B cell (primary cell): ENCODE results near the gene HAO1. TPM values are rescaled to one million over a fixed set of nuclear protein-coding genes. Genes with fewer than 3 reads are reported as not detected.

Experiments used
- ATAC-seq: fragments of 200-7000 bp; cut with Tn5 transposase; one replicate; pipeline ENCODE4 v1.10.0; 2021; ENCODE audit warnings: low read depth, mild to moderate bottlenecking, moderate number of reproducible peaks, moderate library complexity
- CTCF ChIA-PET: fragments of 350-600 bp; sonication (Branson Sonifier 250); formaldehyde crosslinking; loops from one replicate; lab custom pipeline; 2021; ENCODE audit warnings: antibody characterized with exemption, inconsistent platforms; lab: Charles Lee
- POLR2A ChIA-PET: fragments of 350-600 bp; sonication (Branson Sonifier 250); formaldehyde crosslinking; loops from one replicate; lab custom pipeline; 2021; ENCODE audit warnings: antibody characterized with exemption; lab: Charles Lee
- DNase-seq: peaks from one replicate; pipeline ENCODE4 v3.0.0; 2013
- H2AFZ ChIP-seq: 2 replicates; pipeline ENCODE4 v1.6.1; 2012; ENCODE audit warnings: mild to moderate bottlenecking, low read depth, low read length; ENCODE audit not compliant: insufficient read depth, poor library complexity, severe bottlenecking
- H3K27ac ChIP-seq, 2 donors: 1 replicate in 1 of 2; 2 replicates in 1 of 2; pipeline ENCODE4 v1.5.1; 2012 to 2013; ENCODE audit warnings: low read length in 2 of 2, mild to moderate bottlenecking in 2 of 2, moderate library complexity in 1 of 2
- H3K27me3 ChIP-seq, 4 experiments: fragments of 200-600 bp in 1 of 4; sonication (generic) in 1 of 4; replicated peaks in 1 of 4; 1 replicate in 2 of 4; 2 replicates in 2 of 4; pipeline versions ENCODE4 v1.6.1 to v1.7.0; 2013 to 2016; ENCODE audit warnings: low read length in 3 of 4, mild to moderate bottlenecking in 2 of 4, mixed read lengths in 1 of 4, moderate library complexity in 1 of 4; ENCODE audit not compliant: insufficient read depth in 4 of 4, control insufficient read depth in 3 of 4; ENCODE audit errors: control extremely low read depth in 1 of 4
- H3K36me3 ChIP-seq, 2 experiments: replicated peaks in 1 of 2; 1 replicate in 1 of 2; 2 replicates in 1 of 2; pipeline versions ENCODE4 v1.6.1 to v1.7.1; 2013; ENCODE audit warnings: low read length in 1 of 2; ENCODE audit not compliant: insufficient read depth in 2 of 2, control insufficient read depth in 1 of 2; ENCODE audit errors: control extremely low read depth in 1 of 2, extremely low read depth in 1 of 2
- H3K4me1 ChIP-seq, 2 donors: fragments of 200-600 bp in 1 of 2; sonication (generic) in 1 of 2; 1 replicate in 1 of 2; 2 replicates in 1 of 2; pipeline versions ENCODE4 v1.5.1 to v1.6.1; 2013 to 2017; ENCODE audit warnings: low read length in 2 of 2; ENCODE audit not compliant: control insufficient read depth in 2 of 2, insufficient read depth in 2 of 2
- H3K4me2 ChIP-seq: replicated peaks from 2 replicates; pipeline ENCODE3; 2012; ENCODE audit warnings: mild to moderate bottlenecking, low read depth, low read length; ENCODE audit not compliant: poor library complexity, severe bottlenecking
- H3K4me3 ChIP-seq, 5 experiments: fragments of 200-600 bp in 1 of 5; sonication (generic) in 1 of 5; 1 replicate in 3 of 5; 2 replicates in 2 of 5; pipeline versions ENCODE4 v1.5.1 to v1.7.0; 2011 to 2016; ENCODE audit warnings: low read length in 4 of 5, mild to moderate bottlenecking in 4 of 5, low read depth in 2 of 5, control low read depth in 1 of 5, moderate library complexity in 1 of 5; ENCODE audit not compliant: insufficient read depth in 1 of 5; ENCODE audit errors: control extremely low read depth in 1 of 5, extremely low read depth in 1 of 5
- H3K79me2 ChIP-seq: fragments of 200-600 bp; sonication (generic); one replicate; pipeline ENCODE4 v1.6.0; 2016; ENCODE audit warnings: low read length; ENCODE audit not compliant: control insufficient read depth, insufficient read depth
- H3K9ac ChIP-seq: fragments of 200-600 bp; sonication (generic); 2 replicates; pipeline ENCODE4 v1.6.1; 2017; ENCODE audit warnings: mild to moderate bottlenecking, low read length, moderate library complexity
- H3K9me3 ChIP-seq, 3 donors: one replicate each; pipeline versions ENCODE4 v1.6.1 to v1.7.1; 2013; ENCODE audit warnings: low read length in 2 of 3; ENCODE audit not compliant: control insufficient read depth in 2 of 3, insufficient read depth in 1 of 3; ENCODE audit errors: control extremely low read depth in 1 of 3
- H4K20me1 ChIP-seq: 2 replicates; pipeline ENCODE4 v1.6.0; 2012; ENCODE audit warnings: mild to moderate bottlenecking, low read length; ENCODE audit not compliant: insufficient read depth, control insufficient read depth, poor library complexity, severe bottlenecking
- H3K27ac Mint-ChIP-seq: one replicate; pipeline ENCODE4 v1.8.0; 2021; ENCODE audit warnings: mixed read lengths
- H3K27me3 Mint-ChIP-seq: one replicate; pipeline ENCODE4 v1.8.0; 2021; ENCODE audit warnings: mixed read lengths
- H3K4me1 Mint-ChIP-seq: one replicate; pipeline ENCODE4 v1.8.0; 2021; ENCODE audit warnings: mixed read lengths
- H3K4me3 Mint-ChIP-seq: one replicate; pipeline ENCODE4 v1.8.0; 2021; ENCODE audit warnings: mixed read lengths
- H3K9me3 Mint-ChIP-seq: one replicate; pipeline ENCODE4 v1.8.0; 2022; ENCODE audit warnings: mixed read lengths; ENCODE audit not compliant: insufficient read depth
- CTCF ChIP-seq: fragments of 200-600 bp; IDR thresholded peaks from one replicate; pipeline ENCODE4 v1.8.0; 2022; ENCODE audit warnings: antibody characterized with exemption, mild to moderate bottlenecking
- EZH2 ChIP-seq: IDR thresholded peaks from 2 replicates; pipeline ENCODE4 v1.6.1; 2012; ENCODE audit warnings: borderline replicate concordance, low read depth, mild to moderate bottlenecking, moderate library complexity, low read length; ENCODE audit not compliant: insufficient read depth, poor library complexity, severe bottlenecking
- WGBS: methylation state at CpG from one replicate; pipeline ENCODE4 v1.1.5; 2013; ENCODE audit warnings: missing lambda C conversion rate; ENCODE audit not compliant: insufficient coverage; 5-methylcytosine and 5-hydroxymethylcytosine counted together
- intact Hi-C: fragments of 100-400 bp; cut with micrococcal nuclease; formaldehyde crosslinking; loops from one replicate; pipeline ENCODE4 v1.10.0; 2022
- polyA plus RNA-seq: library from polyadenylated mRNA; depleted of rRNA; stranded (reverse); fragments of >200 nt; gene quantifications from 2 replicates; pipeline ENCODE4 v1.2.3, GENCODE V29; 2012
- total RNA-seq, 2 donors: library from RNA; stranded (reverse); fragments of 120-200 nt in 1 of 2; gene quantifications; 1 replicate in 1 of 2; 2 replicates in 1 of 2; pipeline versions ENCODE4 v1.2.3 to v1.2.4, GENCODE V29; 2013 to 2022

Gene HAO1
- total and polyA plus RNA-seq, 2 donors (not counting 1 experiment from before 2014, with no cell fraction given) = not detected

GRCh38 chr20:7882076-7882475, 58.2 kb downstream of the HAO1 start:
- no peaks in the 10 kb centered on the region for H3K4me1 Mint-ChIP-seq
- no peaks in the 10 kb centered on the region for H3K9me3 Mint-ChIP-seq
- H3K27me3 Mint-ChIP-seq = peaks cover 4% of the 10 kb centered on the region
- DNase-seq (no peak), ATAC-seq (no peak)
- ChIA-PET POLR2A (no interaction called here), CTCF (no interaction called here)
- no peaks in the 10 kb centered on the region for H3K9me3 ChIP-seq
- TF ChIP-seq EZH2 = no peak
- no peak for TF ChIP-seq CTCF
- H4K20me1 ChIP-seq = no peaks in the 10 kb centered on the region
- no peak overlapping the region for H3K4me2 ChIP-seq
- H3K4me1 ChIP-seq = no peaks in the 10 kb centered on the region
- no peak overlapping the region for H3K9ac ChIP-seq
- no peak overlapping the region for H3K4me3 Mint-ChIP-seq
- WGBS = 94% methylated on average over 2 of the region's 4 CpGs
- H2AFZ ChIP-seq = no peak overlapping the region
- no peaks in the 10 kb centered on the region for H3K36me3 ChIP-seq
- H3K79me2 ChIP-seq = no peaks in the 10 kb centered on the region
- intact Hi-C loops = no loop called here
- no peak overlapping the region for H3K27ac Mint-ChIP-seq
- no peak overlapping the region for H3K4me3 ChIP-seq
- H3K27me3 ChIP-seq = no peaks in the 10 kb centered on the region
- H3K27ac ChIP-seq = no peak overlapping the region

GRCh38 chr20:7881551-7881950, 58.7 kb downstream of the HAO1 start:
- Mint-ChIP-seq H3K4me1 (no peaks in the 10 kb centered on the region), H3K27ac (no peak overlapping the region), H3K9me3 (no peaks in the 10 kb centered on the region), H3K4me3 (no peak overlapping the region), H3K27me3 (peaks cover 4% of the 10 kb centered on the region)
- Histone ChIP-seq H3K4me1 (no peaks in the 10 kb centered on the region), H3K27ac (no peak overlapping the region), H3K9ac (no peak overlapping the region), H2AFZ (no peak overlapping the region), H3K4me3 (no peak overlapping the region), H3K9me3 (no peaks in the 10 kb centered on the region), H3K79me2 (no peaks in the 10 kb centered on the region), H3K4me2 (no peak overlapping the region), H4K20me1 (no peaks in the 10 kb centered on the region), H3K27me3 (no peaks in the 10 kb centered on the region), H3K36me3 (no peaks in the 10 kb centered on the region)
- ATAC-seq = no peak
- intact Hi-C loops = no loop called here
- ChIA-PET CTCF (no interaction called here), POLR2A (no interaction called here)
- no CpG with 5 or more reads among the region's 3 CpGs for WGBS
- no peak for DNase-seq
- TF ChIP-seq CTCF = no peak
- TF ChIP-seq EZH2 = no peak
